HG02759 (cell line): ENCODE measurements around the gene TLE3.

ENCODE experiments used
- ATAC-seq: cut with Tn5 transposase; IDR thresholded peaks from one replicate; pipeline ENCODE4 v1.9.1; 2021; ENCODE audit warnings: mild to moderate bottlenecking, moderate library complexity; ENCODE audit not compliant: unreplicated experiment

The TLE3 gene

GRCh38 chr15:70099967-70100473, 2.3 kb upstream of the TLE3 start:
- no peak for ATAC-seq

GRCh38 chr15:70099167-70099966, 1.6 kb upstream of the TLE3 start:
- ATAC-seq: peak; percentile 59

- no peak for ATAC-seq
Observed at GRCh38 chr15:70098461-70099166, 897 bp upstream of the TLE3 start.

- no peak for ATAC-seq
Observed at GRCh38 chr15:70098153-70098460, 390 bp upstream of the TLE3 start.

GRCh38 chr15:70097063-70097320, 725 bp downstream of the TLE3 start:
- ATAC-seq: no peak

- no peak for ATAC-seq
Observed at GRCh38 chr15:70096215-70097062, 1.3 kb downstream of the TLE3 start.

GRCh38 chr15:70095408-70096214, 2.1 kb downstream of the TLE3 start:
- ATAC-seq: no peak

GRCh38 chr15:70094690-70095311, 2.9 kb downstream of the TLE3 start:
- ATAC-seq: no peak

- no peak for ATAC-seq
Observed at GRCh38 chr15:70093481-70094319, 4.0 kb downstream of the TLE3 start.

GRCh38 chr15:70093070-70093469, 4.6 kb downstream of the TLE3 start:
- ATAC-seq: no peak

GRCh38 chr15:70092464-70093027, 5.2 kb downstream of the TLE3 start:
- ATAC-seq: no peak

- ATAC-seq: no peak
Observed at GRCh38 chr15:70091726-70092463, 5.8 kb downstream of the TLE3 start.

GRCh38 chr15:70090436-70091296, 7.1 kb downstream of the TLE3 start:
- no peak for ATAC-seq

- ATAC-seq: no peak
Observed at GRCh38 chr15:70089692-70089971, 8.1 kb downstream of the TLE3 start.

- ATAC-seq: no peak
Observed at GRCh38 chr15:70088887-70089691, 8.6 kb downstream of the TLE3 start.

GRCh38 chr15:70088455-70088854, 9.3 kb downstream of the TLE3 start:
- ATAC-seq: no peak
